CD14-positive monocyte (primary cell): ENCODE results near the gene CENPC. TPM values are rescaled to one million over a fixed set of nuclear protein-coding genes. Genes with fewer than 3 reads are reported as not detected.

ENCODE experiments used
- DNase-seq, 3 donors: peaks; one replicate each; pipeline ENCODE4 v3.0.0-alpha.2; 2011 to 2022
- H2AFZ ChIP-seq: 2 replicates; pipeline ENCODE4 v1.6.0; 2012; ENCODE audit warnings: mild to moderate bottlenecking, low read depth, low read length, inconsistent platforms; ENCODE audit not compliant: insufficient read depth, poor library complexity, severe bottlenecking
- H3K27ac ChIP-seq, 2 donors: 1 replicate in 1 of 2; 2 replicates in 1 of 2; pipeline ENCODE4 v1.5.1; 2012 to 2013; ENCODE audit warnings: low read length in 2 of 2, control low read depth in 1 of 2, inconsistent platforms in 1 of 2, low read depth in 1 of 2, mild to moderate bottlenecking in 1 of 2
- H3K27me3 ChIP-seq, 2 donors: one replicate each; pipeline versions ENCODE4 v1.6.0 to v1.6.1; 2011 to 2013; ENCODE audit warnings: low read length in 2 of 2; ENCODE audit not compliant: control insufficient read depth in 2 of 2, insufficient read depth in 2 of 2
- H3K36me3 ChIP-seq, 2 donors: replicated peaks in 1 of 2; 1 replicate in 1 of 2; 2 replicates in 1 of 2; pipeline versions ENCODE4 v1.5.1 to v1.6.1; 2012 to 2013; ENCODE audit warnings: low read length in 2 of 2, control low read depth in 1 of 2, inconsistent platforms in 1 of 2, mild to moderate bottlenecking in 1 of 2; ENCODE audit not compliant: insufficient read depth in 2 of 2, control insufficient read depth in 1 of 2
- H3K4me1 ChIP-seq, 2 donors: 1 replicate in 1 of 2; 2 replicates in 1 of 2; pipeline versions ENCODE4 v1.5.1 to v1.6.1; 2012 to 2013; ENCODE audit warnings: low read length in 2 of 2, control low read depth in 1 of 2, inconsistent platforms in 1 of 2, mild to moderate bottlenecking in 1 of 2, moderate library complexity in 1 of 2; ENCODE audit not compliant: insufficient read depth in 2 of 2, control insufficient read depth in 1 of 2
- H3K4me2 ChIP-seq: replicated peaks from 2 replicates; pipeline ENCODE3; 2012; ENCODE audit warnings: low read length, moderate library complexity, mild to moderate bottlenecking; ENCODE audit not compliant: poor library complexity, severe bottlenecking; ENCODE audit errors: extremely low read depth
- H3K4me3 ChIP-seq, 3 experiments: fragments of 200-600 bp in 1 of 3; sonication (generic) in 1 of 3; replicated peaks in 1 of 3; 1 replicate in 2 of 3; 2 replicates in 1 of 3; pipeline ENCODE4 v1.5.1; 2011 to 2013; ENCODE audit warnings: low read length in 3 of 3, mild to moderate bottlenecking in 3 of 3, control low read depth in 2 of 3, low read depth in 2 of 3, inconsistent platforms in 1 of 3, moderate library complexity in 1 of 3
- H3K79me2 ChIP-seq: 2 replicates; pipeline ENCODE4 v1.6.0; 2012; ENCODE audit warnings: mild to moderate bottlenecking, control low read depth, inconsistent platforms, low read length, moderate library complexity; ENCODE audit not compliant: insufficient read depth
- H3K9ac ChIP-seq: 2 replicates; pipeline ENCODE4 v1.6.0; 2017; ENCODE audit warnings: low read length, mild to moderate bottlenecking; ENCODE audit not compliant: insufficient read depth, poor library complexity, severe bottlenecking
- H3K9me3 ChIP-seq, 2 donors: replicated peaks in 1 of 2; 1 replicate in 1 of 2; 2 replicates in 1 of 2; pipeline versions ENCODE4 v1.5.1 to v1.6.1; 2012 to 2013; ENCODE audit warnings: low read length in 2 of 2, control low read depth in 1 of 2; ENCODE audit not compliant: control insufficient read depth in 1 of 2, insufficient read depth in 1 of 2
- H4K20me1 ChIP-seq: 2 replicates; pipeline ENCODE4 v1.6.0; 2012; ENCODE audit warnings: mild to moderate bottlenecking, low read length, control low read depth, moderate library complexity; ENCODE audit not compliant: insufficient read depth
- H3K27ac Mint-ChIP-seq, 7 donors: one replicate each; pipeline ENCODE4 v1.8.0; 2020; ENCODE audit warnings: mild to moderate bottlenecking in 7 of 7, mixed read lengths in 7 of 7, moderate library complexity in 6 of 7, inconsistent platforms in 2 of 7
- H3K27me3 Mint-ChIP-seq, 3 donors: one replicate each; pipeline ENCODE4 v1.8.0; 2021 to 2022; ENCODE audit warnings: low read depth in 3 of 3, mild to moderate bottlenecking in 3 of 3, mixed read lengths in 3 of 3, moderate library complexity in 3 of 3, inconsistent platforms in 1 of 3
- H3K36me3 Mint-ChIP-seq, 2 donors: one replicate each; pipeline ENCODE4 v1.8.0; 2020; ENCODE audit warnings: mixed read lengths in 2 of 2, inconsistent platforms in 1 of 2, mild to moderate bottlenecking in 1 of 2
- H3K4me1 Mint-ChIP-seq: one replicate; pipeline ENCODE4 v1.8.0; 2020; ENCODE audit warnings: mild to moderate bottlenecking, mixed read lengths
- H3K4me3 Mint-ChIP-seq, 2 donors: one replicate each; pipeline ENCODE4 v1.8.0; 2020; ENCODE audit warnings: mild to moderate bottlenecking in 2 of 2, mixed read lengths in 2 of 2, moderate library complexity in 1 of 2
- H3K9me3 Mint-ChIP-seq, 7 donors: one replicate each; pipeline ENCODE4 v1.8.0; 2020 to 2022; ENCODE audit warnings: mixed read lengths in 7 of 7, mild to moderate bottlenecking in 6 of 7, moderate library complexity in 6 of 7, inconsistent platforms in 2 of 7
- WGBS: methylation state at CpG from one replicate; pipeline ENCODE4 v1.1.5; 2013; ENCODE audit warnings: missing lambda C conversion rate; ENCODE audit not compliant: insufficient coverage; 5-methylcytosine and 5-hydroxymethylcytosine counted together
- intact Hi-C, 2 donors: fragments of 100-400 bp; cut with micrococcal nuclease; formaldehyde crosslinking; loops; one replicate each; pipeline versions ENCODE4 v1.15.0 to v1.15.1; 2023
- polyA plus RNA-seq, 3 donors: library from polyadenylated mRNA; depleted of rRNA in 1 of 3; unstranded in 2 of 3; stranded (reverse) in 1 of 3; fragments of 300-500 nt in 2 of 3; fragments of >200 nt in 1 of 3; fragmentation: Illumina TruSeq in 2 of 3; gene quantifications; 1 replicate in 2 of 3; 2 replicates in 1 of 3; pipeline ENCODE4 v1.2.3, GENCODE V29; 2012 to 2021
- TF ChIP-seq, protein P1 (sequence below): fragments of 200-600 bp; IDR thresholded peaks from one replicate; pipeline ENCODE4 v1.8.0; 2022; ENCODE audit warnings: antibody characterized with exemption, mild to moderate bottlenecking

Gene CENPC
- polyA plus RNA-seq, 3 donors = 6.3 to 7.2 (median 6.7) TPM

DNA sequence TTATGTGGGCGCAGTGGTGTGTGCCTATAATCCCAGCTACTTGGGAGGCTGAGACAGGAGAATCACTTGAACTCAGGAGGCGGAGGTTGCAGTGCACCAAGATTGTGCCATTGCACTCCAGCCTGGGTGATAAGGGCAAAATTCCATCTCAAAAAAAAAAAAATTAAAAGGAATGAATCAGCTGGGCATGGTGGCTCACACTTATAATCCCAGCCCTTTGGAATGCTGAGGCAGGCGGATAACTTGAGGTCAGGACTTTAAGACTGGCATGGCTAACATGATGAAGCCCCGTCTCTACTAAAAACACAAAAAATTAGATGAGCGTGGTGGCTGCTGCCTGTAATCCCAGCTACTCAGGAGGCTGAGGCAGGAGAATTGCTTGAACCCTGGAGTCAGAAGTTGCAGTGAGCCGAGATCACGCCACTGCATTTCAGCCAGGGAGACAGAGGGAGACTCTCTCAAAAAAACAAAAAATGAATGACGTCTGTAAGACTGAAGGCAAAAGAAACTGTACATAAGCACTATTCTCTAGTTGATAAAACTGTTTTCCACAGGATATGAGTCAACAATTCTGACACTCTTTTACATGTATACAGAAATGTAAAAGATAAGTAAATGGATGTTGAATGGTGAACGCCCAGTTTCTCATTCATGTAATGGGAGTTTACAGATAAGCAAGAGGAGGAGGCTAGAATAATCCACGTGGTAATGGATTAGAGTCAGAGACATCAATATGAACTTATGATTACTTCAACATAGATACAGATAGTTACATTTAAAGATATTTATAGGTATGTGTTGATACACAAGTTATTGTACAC is 22.2 kb downstream of the CENPC start:
- Histone ChIP-seq H3K27ac (no peak overlapping the region), H3K79me2 (peaks cover 80% of the 10 kb centered on the region), H3K4me3 (no peak overlapping the region), H3K4me1 (peaks cover 0 to 4% of the 10 kb centered on the region in 2 donors), H4K20me1 (peaks cover 35% of the 10 kb centered on the region), H3K9me3 (no peaks in the 10 kb centered on the region), H3K9ac (no peak overlapping the region), H2AFZ (no peak overlapping the region), H3K27me3 (no peaks in the 10 kb centered on the region), H3K36me3 (peaks cover 25 to 54% of the 10 kb centered on the region in 2 donors), H3K4me2 (no peak overlapping the region)
- peaks cover 19% of the 10 kb centered on the region for H3K4me1 Mint-ChIP-seq
- intact Hi-C loops = no loop called here
- TF ChIP-seq, protein P1, sequence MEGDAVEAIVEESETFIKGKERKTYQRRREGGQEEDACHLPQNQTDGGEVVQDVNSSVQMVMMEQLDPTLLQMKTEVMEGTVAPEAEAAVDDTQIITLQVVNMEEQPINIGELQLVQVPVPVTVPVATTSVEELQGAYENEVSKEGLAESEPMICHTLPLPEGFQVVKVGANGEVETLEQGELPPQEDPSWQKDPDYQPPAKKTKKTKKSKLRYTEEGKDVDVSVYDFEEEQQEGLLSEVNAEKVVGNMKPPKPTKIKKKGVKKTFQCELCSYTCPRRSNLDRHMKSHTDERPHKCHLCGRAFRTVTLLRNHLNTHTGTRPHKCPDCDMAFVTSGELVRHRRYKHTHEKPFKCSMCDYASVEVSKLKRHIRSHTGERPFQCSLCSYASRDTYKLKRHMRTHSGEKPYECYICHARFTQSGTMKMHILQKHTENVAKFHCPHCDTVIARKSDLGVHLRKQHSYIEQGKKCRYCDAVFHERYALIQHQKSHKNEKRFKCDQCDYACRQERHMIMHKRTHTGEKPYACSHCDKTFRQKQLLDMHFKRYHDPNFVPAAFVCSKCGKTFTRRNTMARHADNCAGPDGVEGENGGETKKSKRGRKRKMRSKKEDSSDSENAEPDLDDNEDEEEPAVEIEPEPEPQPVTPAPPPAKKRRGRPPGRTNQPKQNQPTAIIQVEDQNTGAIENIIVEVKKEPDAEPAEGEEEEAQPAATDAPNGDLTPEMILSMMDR = no peak
- DNase-seq = no peak
- no peaks in the 10 kb centered on the region for H3K27me3 Mint-ChIP-seq
- no peak overlapping the region for H3K4me3 Mint-ChIP-seq
- peak overlapping the region in 2 of 7 donors; percentile 46 to 73 for H3K27ac Mint-ChIP-seq
- peaks cover 61 to 81% of the 10 kb centered on the region in 2 donors for H3K36me3 Mint-ChIP-seq
- WGBS = 93% methylated on average over 3 of the region's 10 CpGs
- no peaks in the 10 kb centered on the region for H3K9me3 Mint-ChIP-seq

DNA sequence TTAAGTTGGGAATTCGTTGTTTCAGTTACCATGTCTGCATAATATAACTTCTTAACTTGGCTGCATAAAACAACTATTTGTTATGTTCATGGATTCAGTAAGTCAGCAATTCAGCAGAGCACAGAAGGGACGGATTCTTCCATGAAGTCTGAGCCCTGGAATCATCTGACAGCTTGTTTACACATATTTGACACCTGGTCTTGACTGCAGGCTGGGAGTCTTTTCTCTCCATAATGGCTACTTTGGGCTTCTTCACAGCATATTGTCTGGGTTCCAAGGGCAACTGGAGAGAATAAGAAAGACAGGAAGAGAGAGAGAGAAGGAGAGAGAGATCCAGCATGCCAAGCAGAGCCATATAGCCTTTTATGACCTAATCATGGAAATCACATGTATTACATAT is 23.1 kb downstream of the CENPC start:
- Mint-ChIP-seq H3K4me3 (no peak overlapping the region), H3K36me3 (peaks cover 60 to 81% of the 10 kb centered on the region in 2 donors), H3K27ac (peak overlapping the region in 4 of 7 donors; percentile 14 to 77 (median 56)), H3K9me3 (no peaks in the 10 kb centered on the region), H3K4me1 (peaks cover 19% of the 10 kb centered on the region), H3K27me3 (no peaks in the 10 kb centered on the region)
- Histone ChIP-seq H3K79me2 (peaks cover 73% of the 10 kb centered on the region), H3K4me3 (no peak overlapping the region), H4K20me1 (peaks cover 29% of the 10 kb centered on the region), H2AFZ (no peak overlapping the region), H3K4me2 (no peak overlapping the region), H3K27ac (no peak overlapping the region), H3K27me3 (no peaks in the 10 kb centered on the region), H3K9ac (no peak overlapping the region), H3K9me3 (no peaks in the 10 kb centered on the region), H3K36me3 (peaks cover 32 to 55% of the 10 kb centered on the region in 2 donors), H3K4me1 (peaks cover 0 to 4% of the 10 kb centered on the region in 2 donors)
- WGBS = no CpG with 5 or more reads among the region's 2 CpGs
- TF ChIP-seq, protein P1 = no peak
- intact Hi-C loops = no loop called here
- no peak for DNase-seq
